Activated CD4-positive, alpha-beta memory T cell treated with anti-CD3 and anti-CD28 coated beads for 36 hours (primary cell): ENCODE results near the gene SLC35F5. TPM values are rescaled to one million over a fixed set of nuclear protein-coding genes. Genes with fewer than 3 reads are reported as not detected.

Source experiments
- microRNA-seq: library from miRNA; unstranded; fragments of <30 nt; microRNA quantifications from one replicate; pipeline ENCODE4 v1.2.0, GENCODE V29; 2022; ENCODE audit warnings: borderline number of aligned reads, borderline microRNAs expressed, borderline replicate concordance
- total RNA-seq, 2 experiments: library from RNA; stranded (reverse); gene quantifications; one replicate each; pipeline ENCODE4 v1.2.3, GENCODE V29; 2021

The SLC35F5 gene
- total RNA-seq, 2 experiments from 2014 or later, result 21.7 to 24.3 TPM

Small RNA genes lying within 50 kb of the gene (microRNA-seq; reads per million reads assigned to microRNA genes)
- gene MIR4782, result not detected

Other genes with a start within 250 kb of the SLC35F5 start
- gene RABL2A, start 129.4 kb downstream of the SLC35F5 start, total RNA-seq, result 10 to 100 TPM; 13.0 to 14.7 TPM
- gene ACTR3, start 133.4 kb upstream of the SLC35F5 start, total RNA-seq, result 100 to 1,000 TPM; 653 to 668 TPM